Stomach (tissue), 4 donors: ENCODE data around the gene LRRC8C.

Experiments
- CTCF ChIP-seq, 7 experiments: fragments of 450-650 bp in 4 of 7; fragments of 200-600 bp in 3 of 7; sonication (generic) in 3 of 7; IDR thresholded peaks; one replicate each; pipeline ENCODE4 v1.5.1; 2016 to 2019; ENCODE audit warnings: antibody characterized with exemption in 7 of 7, control low read depth in 2 of 7, mild to moderate bottlenecking in 1 of 7
- POLR2A ChIP-seq, 4 donors: fragments of 450-650 bp; IDR thresholded peaks; one replicate each; pipeline ENCODE4 v1.6.1; 2016; ENCODE audit warnings: antibody characterized with exemption in 4 of 4, control low read depth in 2 of 4, mild to moderate bottlenecking in 1 of 4, moderate library complexity in 1 of 4

- no peak for TF ChIP-seq CTCF (IDR thresholded peaks at IDR 0.05)
- TF ChIP-seq POLR2A (IDR thresholded peaks at IDR 0.05) = no peak
These were observed 64.5 kb downstream of the LRRC8C start for GRCh38 chr1:89697383-89697782.
